T-helper 1 cell (primary cell): ENCODE measurements around the gene ROR2.

Experiments
- DNase-seq, 5 donors: peaks; one replicate each; pipeline ENCODE4 v3.0.0-alpha.2; 2012 to 2020

ROR2 gene

DNA sequence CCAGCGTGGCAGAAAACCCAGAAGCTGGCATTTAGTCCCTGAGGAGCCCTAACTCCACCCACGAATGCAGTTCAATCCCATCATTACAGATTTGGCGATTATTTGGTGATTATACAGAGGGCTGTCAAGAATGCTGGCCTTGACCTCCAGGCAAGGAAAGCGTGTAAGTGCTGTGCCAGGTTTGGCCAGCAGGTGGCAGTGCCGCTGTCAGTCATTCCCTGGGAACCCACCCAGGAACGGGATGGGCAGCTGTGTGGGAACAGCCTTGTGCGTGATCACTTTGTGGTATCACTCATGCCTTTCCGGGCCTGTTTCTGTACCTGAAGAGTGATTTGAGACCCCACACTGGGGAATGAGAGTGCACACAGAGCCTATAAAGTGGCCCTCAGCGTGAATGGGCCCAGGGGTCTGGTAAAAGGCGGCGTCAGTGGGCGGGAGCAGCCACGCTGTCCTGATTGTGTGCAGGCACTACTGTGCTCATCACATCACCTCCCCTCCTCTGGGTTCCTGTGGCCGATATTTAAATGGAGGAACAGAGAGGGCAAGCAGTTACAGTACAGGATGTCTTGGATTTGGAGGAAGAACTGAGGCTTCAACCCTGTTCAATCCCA, 215.6 kb downstream of the ROR2 start:
- DNase-seq = peak in 4 of 5 donors; percentile 18 to 45 (median 31)

DNA sequence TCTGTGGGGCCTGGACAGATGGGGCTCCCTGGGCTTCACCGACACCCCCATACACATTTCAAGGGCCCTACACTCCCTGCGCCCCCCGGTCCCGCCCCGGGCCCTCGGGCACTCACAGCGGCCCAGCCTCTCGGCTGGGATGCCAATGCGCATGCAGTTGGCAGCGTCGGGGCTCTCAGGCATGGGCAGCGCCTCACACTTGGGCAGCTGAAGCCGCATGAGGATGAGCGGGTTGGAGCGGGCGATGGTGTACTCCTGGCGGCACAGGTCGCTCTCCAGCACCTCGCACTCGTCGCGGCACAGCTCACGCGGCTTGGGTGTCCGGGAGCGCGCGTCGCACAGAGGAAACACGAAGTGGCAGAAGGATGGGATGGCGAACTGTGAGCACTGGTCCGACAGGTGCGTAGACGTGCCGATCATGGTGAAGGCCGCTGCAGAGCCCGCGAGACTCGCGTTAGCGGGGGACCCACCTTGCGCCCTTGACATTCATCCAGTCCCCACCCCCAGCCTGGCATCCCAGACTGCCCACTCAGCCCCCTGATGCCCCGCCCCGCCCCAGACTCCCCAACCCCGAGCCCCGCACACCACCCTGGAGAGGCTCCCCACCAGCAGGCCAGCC, 216.9 kb downstream of the ROR2 start:
- no peak for DNase-seq

DNA sequence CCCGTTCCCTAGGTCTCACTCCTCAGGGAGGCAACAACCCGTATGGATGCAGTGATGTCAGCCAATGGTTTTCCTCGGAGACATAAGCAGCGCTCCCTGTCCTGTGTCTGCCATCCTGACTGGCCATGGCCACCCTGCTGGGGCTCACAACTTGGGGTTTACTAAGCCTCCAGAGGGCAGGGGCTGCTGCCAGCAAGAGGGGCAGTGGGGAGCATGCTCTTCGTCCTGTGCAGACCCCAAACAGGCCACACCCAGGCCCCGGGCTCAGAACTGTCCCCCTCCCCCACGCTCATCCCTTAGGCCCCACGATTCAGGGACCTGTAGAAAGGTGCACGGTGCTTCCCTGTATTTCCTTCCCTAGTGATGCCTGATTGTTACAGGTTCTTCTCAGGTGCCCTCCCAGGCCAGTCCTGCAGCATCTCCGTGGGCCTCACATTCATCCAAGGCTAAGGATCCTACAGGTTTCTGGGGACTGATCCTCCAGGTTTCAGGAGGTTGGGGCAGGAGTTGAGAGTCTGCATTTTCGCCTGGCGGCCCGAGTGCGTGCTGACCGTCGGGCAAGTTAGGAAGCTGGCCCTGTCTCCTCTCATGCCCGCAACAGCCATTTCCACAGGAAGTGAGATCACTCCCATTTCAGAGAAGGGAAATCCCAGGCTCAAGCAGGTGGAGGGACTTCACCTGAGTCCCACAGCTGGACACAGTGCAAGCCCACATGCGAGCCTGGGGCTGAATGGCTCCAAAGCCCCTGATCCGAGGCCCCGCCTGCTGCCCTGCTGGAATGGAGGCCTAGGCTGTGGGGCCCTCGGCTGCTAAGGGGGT, 217.6 kb downstream of the ROR2 start:
- no peak for DNase-seq

DNA sequence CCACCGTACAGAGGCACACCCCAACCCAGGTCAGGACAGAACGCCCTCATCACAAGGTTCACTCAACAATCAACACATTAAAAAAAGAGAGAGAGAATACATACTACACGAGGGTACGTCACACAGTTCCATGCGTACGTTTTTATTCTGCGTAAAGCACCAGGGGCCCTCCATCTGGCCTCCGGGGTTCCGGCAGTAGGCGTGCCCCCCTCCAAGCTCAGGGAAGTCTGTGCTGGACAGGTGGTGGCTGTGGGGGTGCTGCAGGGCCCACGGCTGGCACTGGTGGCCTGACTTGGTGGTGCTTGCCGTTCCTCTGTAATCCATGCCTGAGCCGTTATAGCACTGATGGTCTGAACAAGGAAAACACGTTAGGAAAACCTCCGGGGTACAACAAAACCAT, 219.2 kb downstream of the ROR2 start:
- no peak for DNase-seq

DNA sequence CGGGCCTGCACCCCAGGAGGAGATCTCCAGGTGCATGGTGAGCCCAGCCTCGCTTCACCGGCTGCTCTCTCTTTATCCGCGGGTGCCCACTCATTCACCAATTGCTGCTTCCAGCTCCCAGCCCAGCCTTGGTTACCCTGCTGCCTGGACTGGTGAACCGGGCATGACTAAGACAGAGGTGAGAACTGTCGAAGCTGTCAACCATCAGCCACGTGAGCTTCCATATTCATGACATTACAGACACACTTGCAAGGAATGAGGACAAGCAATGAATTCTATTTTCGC, 220.5 kb downstream of the ROR2 start:
- no peak for DNase-seq

DNA sequence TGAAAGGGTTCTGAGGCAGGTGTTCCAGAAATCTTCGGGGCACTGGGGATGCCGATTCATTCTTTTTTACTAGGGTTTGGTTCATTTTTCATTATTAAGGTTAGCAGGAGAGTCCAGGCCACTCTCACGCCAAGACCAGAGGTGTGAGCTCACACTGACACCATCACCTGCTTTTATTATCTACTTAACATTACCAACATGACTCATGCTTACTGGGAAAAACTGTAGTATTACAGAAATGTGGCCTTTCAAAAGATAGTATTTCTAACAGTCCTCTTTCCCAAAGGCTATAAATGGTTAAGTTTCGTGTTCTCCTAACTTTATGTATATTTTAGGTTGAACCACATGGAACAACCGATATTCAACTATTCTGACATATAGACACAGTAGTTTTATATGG, 222.1 kb downstream of the ROR2 start:
- DNase-seq = no peak

DNA sequence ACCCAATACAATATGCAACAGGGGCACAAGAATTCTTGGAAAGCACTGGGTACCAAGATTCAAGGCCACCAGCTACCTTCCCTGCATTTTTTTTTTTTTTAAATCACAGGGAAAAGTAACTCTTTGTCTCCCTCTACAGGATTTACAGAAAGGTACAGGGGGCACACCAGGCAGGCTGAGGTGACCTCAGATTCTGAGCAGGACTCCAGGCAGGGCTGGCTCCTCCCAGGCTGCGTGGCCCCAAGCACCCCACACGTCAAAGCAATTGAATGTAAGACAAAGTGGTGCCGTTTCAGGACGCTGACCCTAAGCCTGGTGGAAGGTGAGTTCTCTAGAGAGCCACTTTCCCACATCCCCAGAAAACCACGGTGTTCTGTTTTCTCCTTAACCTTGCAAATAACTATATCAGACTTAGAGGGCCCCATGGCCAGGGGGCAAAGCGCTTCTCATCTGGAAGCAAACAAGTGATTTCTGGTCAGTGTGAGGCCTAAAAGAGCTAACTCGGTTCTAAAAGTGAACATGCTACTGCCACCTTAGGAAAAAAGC, 222.6 kb downstream of the ROR2 start:
- peak in 2 of 5 donors; percentile 4 to 32 for DNase-seq

DNA sequence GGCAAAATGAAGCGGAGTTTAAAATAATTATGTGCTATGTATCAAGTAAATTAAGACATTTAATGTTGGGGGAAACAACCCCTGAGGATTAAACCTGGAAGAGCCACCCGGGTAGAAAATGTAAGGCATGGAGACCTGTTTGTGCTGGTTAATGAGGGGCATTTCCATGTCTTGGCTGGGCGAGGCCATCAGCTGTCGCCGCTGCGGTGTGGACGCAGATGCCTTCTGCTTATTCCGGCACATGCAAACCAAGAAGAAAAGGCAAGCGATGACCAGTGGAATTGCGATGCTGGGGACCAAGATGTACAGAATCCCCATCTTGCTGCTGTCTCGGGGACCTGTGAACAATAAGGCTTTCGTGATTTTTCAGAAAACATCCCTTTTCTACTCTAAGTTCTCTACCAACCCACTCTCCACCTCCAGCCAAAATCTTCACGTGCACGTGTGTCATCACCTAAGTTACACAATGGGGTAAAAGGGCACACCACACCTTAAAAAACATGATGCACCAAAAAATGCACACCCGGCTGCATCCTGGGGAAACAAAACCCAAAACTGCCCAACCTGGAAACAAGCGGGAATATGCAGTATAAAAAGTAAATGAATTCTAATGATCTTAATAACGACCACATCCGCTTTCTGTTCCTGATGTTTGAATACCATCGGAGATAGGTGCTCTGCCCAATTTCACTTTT, 223.5 kb downstream of the ROR2 start:
- no peak for DNase-seq

DNA sequence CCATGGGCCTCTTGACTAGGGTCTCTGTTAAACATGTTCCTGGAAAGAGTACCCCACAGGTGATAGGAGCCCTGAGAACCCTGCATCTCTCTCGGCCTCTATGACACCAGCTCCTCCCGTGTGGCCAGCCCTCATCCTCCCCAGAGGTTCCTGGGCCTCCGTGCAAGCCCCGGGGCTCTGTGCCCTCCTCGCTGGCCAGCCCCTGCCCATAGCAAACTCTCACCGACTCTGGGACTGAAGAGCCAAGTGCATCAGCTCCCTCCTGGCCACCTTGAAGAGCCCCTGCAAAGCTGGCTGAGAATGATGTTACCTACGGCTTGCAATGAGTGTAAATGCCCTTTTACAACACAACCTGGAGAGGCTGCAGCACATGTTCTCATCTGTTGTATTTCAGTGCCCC, 224.4 kb downstream of the ROR2 start:
- no peak for DNase-seq

DNA sequence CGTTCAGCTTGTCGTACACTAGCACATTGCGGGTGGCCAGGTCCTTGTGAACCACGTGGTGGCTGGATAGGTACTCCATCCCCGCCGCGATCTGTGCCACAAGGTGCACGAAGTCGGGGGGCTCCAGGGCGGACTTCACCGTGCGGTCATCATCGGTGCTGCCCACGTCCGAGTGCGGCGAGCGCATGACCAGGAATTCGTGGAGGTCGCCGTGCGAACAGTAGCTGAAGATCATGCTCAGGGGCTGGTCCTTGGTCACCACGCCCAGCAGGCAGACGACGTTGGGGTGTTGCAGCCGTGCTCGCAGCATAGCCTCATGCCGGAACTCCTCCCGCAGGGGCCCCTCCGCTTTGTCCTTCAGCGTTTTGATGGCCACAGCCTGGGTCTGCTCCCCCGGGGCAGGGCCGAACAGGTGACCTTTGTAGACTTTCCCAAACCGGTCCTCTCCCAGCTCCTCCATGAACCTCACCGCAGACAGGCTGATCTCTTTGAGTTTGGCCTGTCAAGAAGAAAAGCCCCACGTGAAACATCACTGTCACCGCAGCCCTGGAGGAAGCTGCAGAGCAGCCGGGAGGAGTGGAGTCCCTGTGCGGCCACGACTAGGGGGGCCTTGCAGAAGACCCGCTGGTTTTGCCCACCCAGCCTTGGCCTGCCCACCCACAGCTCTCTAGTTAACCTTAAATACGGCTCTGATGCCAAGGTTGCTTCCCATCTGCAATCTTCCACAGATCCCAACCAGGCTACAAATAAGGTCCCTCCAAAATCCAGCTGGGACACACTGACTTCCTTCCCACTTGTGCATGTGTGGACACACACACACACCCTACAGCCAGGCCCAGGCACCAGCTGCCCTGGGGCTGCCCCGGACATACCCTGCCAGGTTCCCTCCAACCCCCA, 225.2 kb downstream of the ROR2 start:
- DNase-seq = no peak

DNA sequence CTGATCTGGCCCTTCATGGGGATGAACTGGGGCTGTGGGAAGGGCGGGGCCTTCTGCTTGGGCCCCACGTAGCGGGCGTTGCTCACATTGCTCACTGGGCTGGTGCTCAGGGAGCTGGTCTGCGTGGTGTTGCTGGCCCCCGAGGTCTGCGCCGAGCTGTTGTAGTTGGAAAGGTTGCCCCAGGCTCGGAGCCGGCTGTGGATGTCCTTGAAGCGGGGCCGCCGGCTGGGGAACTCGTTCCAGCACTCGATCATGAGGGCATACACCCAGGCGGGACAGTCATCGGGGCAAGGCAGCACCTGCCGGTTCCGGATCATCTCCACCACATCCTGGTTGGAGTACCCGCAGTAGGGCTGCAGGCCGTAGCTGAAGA, 226.0 kb downstream of the ROR2 start:
- no peak for DNase-seq

DNA sequence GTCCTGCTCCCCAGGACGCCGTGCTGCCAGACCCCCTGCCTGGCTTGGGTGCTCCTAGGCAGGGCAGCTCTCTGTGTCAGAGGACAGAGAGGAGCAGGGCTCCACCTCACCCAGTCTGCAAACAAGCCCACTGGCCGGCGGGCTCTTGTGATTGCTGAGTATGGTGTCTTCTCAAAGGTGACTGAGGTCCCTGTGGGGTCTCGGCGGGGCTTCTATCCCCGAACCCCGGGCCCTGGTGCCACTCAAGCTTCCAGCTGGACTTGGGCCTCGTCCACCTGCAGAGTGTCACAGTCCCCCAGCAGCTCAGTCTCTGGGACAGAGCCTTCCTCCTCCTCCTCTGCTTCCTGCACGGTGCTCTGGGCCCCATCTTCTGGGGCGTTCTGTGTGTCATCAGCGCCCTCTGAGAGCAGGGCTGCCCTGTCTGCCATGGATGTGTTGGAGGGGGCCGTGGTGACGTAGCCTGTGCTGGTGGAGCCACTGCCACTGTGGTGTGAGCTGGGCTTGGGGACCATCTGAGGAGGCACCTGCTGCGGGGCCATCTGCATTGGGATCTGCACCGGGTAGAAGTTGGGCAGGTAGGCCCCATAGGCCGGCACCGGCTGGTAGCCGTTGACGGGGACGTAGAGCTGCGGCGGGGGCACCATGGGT, 226.5 kb downstream of the ROR2 start:
- DNase-seq = no peak

DNA sequence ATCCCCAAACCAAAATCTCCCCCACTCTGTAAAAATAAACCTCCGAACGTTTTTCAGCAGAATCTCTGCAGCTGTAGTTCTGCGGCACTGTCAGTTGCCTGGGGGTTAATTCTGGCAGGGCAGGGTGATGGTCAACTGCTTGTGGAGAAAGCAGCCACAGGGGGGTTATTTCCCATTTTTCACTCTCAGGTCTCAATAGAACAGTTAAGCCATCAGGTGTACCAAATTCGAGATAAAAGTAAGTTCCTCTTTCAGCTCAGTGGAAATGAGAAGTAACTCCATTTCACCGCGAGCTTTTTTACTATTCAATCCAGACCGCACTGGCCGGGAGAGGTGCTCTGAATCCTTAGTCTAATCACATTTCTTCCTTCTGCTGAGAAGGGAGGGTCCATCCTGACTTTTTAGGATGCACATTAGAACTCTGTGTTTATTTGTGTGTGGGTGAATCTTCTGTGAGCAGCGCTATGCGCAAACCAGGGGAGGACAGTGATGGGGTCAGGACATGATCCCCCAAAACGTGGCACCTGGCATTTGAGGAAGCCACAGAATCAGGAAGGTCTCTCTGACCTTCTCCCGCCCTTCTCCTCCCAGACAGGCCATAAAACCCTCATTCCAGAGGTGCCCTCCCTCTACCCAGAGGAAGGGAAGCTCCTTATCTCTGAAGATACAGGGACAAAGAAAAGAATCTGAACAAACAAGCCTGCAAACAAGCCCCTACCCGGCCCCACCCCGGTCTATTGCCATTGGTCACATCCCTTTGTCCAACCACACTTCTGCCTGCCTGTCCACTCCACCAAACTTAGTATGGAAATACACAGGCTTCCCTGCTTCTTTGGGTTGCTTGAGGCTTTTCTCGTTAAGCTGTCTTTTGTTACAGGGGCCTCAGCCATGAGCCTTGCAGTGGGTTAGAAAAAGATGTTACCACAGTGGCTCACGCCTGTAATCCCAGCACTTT, 229.0 kb downstream of the ROR2 start:
- no peak for DNase-seq

DNA sequence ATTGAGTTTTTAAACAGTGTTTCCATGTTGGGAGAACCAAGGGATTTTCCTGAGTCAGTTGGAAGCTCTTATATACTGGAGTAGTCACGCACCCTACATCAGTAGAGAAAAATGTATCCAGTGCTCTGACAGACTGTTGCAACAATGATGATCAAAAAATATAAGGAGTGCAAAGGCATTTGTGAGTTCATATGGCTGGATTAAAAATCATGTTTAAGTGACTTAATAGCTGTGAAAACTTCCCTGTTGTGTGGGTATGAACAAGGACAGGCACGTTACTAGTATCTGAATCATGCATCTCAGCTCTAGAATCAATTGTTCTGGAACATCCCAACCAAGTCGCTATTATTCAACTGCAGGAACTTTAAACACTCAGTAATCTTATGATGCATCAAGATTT, 229.7 kb downstream of the ROR2 start:
- DNase-seq = no peak

DNA sequence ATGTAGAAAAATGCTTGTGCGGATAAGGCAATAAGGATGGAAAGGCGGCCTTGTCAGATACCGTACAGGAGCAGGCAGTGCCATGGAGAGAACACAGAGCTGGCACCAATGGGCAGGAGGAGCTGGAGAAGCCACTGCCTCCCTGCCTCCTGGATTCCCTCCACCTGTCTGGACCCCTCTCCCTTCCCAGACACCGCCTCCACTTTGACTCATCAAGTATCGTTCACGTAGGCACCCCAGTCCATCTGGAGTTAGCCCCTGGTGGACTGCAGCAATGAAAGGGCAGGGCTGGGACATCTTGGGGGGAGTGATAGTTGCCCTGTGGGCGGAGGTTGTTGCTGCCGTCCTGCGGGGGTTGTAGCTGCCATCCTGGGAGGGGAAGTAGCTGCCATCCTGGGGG, 232.0 kb downstream of the ROR2 start:
- DNase-seq = no peak

DNA sequence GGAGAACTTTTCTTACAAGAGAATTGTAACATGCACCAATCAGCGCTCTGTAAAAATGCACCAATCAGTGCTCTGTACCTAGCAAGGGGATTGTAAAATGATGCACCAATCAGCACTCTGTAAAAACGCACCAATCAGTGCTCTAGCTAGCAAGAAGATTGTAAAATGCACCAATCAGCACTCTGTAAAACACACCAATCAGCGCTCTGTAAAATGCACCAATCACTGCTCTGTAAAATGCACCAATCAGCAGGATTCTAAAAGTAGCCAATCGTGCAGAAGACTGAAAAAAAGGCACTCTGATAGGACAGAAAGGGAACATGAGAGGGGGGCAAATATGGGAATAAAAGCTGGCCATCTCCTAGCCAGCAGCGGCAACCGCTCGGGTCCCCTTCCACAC, 233.2 kb downstream of the ROR2 start:
- DNase-seq = no peak

DNA sequence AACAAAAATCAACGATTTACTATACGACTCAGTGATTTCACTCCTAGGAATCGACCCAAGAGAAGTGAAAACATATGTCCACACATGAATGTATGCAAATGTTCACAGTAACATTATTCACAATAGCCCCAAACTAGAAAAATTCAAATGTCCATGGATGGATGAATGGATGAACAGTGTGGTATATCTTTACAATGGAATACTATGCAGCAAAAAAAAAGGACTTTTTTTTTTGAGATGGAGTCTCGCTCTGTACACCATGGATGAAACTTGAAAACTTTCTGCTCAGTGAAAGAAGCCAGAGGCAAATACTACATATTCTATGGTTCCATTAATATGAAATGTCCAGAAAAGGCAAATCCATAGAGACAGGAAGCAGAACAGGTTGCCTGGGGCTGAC, 233.8 kb downstream of the ROR2 start:
- no peak for DNase-seq

DNA sequence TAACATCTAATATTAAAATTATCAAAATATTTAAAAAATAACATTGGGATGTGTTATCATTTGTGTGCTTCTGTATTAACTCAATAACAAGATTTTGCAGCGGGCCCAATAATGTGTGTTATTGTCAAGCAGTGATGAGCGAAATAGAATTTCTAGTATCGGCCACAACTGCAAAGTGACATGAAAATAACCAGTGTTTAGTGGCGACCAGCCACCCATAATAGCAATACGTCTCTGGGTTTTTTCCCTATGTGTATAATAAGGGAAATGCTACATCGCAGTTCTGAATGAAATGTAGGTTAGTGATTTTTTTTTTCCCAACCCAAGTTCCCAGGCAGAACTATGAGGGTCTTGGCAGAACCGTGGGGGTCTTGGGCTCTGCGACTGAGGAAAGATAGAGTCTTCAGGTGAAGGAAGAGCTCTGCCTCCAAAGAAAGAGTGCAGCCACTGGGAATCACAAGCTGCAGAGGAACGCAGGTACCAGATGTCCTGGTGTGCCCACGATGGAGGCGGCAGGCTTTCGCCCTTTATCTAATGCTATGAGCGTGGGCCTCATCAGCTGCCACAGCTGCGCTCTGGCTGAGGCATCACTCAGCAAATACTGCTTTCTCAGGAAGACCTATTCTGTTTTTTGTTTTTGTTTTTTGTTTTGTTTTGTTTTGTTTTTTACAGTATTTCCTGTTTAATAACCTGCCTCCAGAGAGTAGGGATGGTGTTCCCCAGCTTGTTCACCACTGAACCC, 235.0 kb downstream of the ROR2 start:
- no peak for DNase-seq

DNA sequence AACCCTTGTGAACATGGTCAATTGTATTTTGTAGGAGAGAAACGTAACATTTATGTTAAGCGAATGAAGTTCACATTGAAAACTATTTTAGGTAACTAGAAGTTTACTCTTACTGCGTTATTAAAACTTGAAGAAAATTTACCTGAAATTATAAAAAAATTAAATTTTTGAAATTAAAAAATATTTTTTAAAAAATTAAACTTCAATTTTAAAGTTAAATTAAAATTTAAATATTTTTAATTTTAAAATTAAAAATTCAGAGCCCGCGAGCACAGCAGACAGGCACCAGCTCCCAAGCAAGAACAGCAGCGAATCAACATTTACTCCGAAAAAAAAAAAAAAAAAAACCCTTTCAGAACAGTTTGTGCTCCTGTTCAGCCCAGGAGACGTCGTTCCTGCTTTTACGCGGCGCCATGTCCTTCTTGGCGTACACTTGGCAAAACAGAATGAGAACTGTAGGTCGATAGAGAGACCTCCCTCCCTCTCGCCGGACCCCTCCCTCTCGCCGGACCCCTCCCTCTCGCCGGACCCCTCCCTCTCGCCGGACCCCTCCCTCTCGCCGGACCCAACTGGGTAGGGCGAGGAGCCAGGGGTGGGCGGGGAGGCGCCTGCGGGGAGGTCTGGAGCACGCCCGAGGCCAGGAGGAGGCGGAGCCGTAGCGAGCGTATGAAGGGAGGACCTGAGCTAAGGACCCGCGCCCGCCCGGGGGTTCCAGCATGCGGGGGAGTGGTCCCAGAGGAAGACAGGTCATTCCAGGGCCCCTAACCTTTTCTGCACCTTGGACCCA, 235.8 kb downstream of the ROR2 start:
- DNase-seq = peak in 1 of 5 donors; percentile 25
